Measurements from ENCODE around the gene SLC30A1.
"Not testable (repeated sequence)": the region's sequence is repeated elsewhere in the genome, so short reads cannot be mapped to it uniquely, and the experiment has no call there.

The SLC30A1 gene

DNA sequence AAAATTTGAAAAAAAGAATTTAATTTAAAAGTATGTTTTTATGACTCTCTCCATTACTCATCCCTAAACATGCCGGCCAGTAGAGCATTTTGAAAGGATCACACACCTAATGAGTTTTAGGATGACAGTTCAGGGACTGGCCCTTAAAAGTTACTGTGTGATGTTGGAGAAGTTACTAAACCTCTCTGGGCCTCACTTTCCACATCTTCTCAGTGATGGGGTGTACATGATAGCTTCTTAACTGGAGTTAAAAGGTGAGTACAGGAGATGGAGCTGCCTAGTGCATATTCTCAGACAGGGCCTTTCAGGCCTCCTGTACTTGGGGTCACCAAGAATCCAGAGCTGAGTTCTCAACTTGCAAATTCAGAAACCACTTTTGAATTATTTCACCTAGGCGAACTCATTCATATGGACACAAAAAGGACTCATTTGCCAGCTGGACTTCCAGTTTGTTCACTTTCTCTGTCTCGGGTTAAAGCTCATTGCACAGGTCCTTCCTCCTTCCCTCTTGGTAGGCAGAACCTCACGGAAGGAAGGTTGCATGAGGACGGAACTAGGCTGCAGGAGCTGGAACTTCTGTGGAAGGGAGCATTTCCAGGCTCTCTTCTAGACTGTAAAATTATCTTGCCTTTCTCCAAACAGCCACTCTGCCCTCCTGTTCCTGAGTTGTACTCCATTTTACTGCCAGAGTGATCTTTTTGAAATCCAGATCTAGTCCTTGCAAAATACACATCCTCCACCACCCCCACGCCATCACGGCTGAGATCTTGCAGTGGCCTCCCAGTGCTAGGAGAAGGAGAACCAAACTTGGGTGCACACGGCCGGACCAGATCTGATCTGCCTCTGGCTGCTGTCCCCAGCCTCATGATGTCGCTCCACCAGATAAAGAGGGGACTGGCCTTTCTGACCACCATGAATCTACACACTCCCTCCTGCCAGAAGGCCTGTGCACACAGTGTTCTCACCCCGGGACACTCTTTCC lies 4.3 kb upstream of the SLC30A1 start:
- no peak for DNase-seq (ENCODE audit: low read depth in 4 of 4, low spot score in 1 of 4)

DNA sequence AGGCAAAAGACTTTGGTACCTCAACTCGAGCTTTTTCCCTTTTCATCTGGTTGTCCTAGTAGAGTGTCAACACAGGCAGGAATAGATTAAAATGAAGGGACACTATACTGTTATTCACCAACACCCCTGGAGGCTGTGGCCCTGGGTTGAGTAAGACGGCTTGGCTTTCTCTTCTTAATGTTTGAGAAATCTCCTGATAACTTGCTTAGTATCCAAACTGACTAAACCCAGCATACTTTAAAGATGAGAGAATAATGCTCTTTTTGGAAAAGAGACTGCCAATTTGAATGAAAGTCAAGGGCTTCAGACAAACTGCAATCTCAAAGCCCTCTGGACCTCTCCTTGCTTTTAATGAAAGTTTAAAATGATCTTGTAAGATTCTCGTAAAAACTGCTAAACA lies 2.6 kb upstream of the SLC30A1 start:
- DNase-seq (ENCODE audit: low read depth in 4 of 4, low spot score in 1 of 4), result no peak

DNA sequence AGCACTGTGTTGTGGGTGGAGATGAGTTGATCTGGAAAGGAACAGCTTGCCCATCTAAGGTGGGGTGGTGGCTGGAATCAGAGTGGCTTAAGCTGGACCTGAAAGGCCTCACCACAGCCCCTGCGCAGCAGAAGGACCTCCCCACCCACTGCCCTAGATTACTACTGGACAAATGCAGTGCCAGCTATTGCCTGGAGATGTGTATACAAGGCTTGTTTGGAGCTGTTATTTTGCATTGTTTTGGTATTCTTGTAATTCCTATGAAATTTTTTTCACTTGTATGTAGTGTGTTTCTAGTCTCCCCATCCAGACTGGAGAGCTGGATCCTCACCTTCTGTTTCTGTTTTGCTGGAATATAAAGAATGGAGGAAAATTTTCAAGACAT lies 1.3 kb upstream of the SLC30A1 start:
- DNase-seq (ENCODE audit: low read depth in 4 of 4, low spot score in 1 of 4), result no peak

DNA sequence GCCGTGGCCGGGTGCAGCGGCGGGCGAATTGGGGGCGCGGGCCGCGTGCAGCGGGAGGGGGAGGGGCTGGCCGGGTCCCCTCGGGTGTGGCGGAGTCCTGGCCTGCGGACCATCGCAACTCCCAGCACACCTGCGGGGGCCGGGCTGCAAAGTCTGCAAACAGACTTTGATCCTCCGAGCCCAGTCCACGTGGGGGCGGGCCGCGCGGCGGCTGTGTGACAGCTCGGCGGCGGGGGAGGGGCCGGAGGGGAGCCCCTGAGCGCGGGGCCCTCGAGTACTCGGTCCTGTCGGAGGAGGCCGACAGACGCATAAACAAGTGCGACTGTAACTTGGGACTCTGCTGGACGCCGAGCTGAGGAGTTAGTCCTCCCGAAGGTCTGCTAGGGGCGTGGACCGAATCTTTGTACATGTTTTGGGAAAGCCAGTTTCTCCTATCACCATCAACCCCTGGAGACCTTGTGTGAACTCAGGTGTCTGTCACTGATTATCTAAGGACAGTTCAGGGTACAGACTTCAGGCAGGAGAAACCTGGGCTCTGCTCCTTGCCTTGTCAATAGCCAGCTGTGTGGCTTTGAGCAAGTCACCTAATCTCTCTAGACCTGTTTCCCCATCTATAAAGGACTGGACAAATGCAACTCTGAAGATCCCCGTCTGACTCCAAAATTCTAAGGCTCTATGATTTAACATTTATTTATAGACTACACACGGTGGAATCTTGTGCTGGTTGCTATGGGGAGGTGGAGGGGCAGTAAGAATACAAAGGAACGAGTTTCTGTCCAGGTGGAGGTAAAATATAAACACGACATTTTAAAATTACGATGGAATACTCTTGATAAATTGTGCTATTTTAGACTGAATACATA lies 710 bp upstream of the SLC30A1 start:
- DNase-seq (ENCODE audit: low read depth in 4 of 4, low spot score in 1 of 4), result no peak

DNA sequence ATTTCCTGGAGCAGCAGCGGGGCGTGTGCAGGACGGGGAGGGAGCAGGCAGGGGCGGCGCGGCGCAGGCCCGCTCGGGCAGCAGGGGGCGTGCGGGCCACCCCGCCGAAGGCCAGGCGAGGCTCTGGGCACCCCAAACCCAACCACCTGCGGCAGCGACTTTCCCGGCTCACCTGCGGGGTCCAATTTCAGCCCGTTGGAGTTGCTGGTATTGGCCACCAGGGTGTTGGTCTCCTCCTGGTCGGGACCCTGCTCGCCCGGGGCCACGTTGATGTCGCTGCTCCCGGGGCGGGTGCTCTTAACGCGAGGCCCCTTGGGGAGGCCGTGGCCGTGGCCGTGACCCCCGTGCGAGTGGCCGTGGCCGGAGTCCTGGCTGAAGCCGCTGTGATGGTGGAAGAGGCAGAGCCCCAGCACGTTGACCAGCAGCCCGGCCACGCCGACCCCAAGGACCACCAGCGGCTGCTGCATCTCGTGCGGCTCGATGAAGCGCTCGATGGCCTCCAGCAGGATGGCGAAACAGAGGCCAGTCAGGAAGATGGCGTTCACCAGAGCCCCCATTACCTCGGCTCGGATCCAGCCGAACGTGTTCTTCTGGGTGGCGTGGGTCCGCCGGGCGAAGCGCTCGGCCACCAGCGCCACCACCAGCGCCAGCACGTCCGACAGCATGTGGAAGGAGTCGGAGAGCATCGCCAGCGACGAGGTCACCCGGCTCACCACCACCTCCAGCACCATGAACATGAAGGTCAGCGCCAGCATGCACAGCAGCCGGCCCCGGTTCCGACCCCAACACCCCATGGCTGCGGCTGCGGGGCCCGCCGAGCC lies 932 bp downstream of the SLC30A1 start:
- DNase-seq (ENCODE audit: low read depth in 4 of 4, low spot score in 1 of 4), result peak; percentile 34 to 68 (median 46)

DNA sequence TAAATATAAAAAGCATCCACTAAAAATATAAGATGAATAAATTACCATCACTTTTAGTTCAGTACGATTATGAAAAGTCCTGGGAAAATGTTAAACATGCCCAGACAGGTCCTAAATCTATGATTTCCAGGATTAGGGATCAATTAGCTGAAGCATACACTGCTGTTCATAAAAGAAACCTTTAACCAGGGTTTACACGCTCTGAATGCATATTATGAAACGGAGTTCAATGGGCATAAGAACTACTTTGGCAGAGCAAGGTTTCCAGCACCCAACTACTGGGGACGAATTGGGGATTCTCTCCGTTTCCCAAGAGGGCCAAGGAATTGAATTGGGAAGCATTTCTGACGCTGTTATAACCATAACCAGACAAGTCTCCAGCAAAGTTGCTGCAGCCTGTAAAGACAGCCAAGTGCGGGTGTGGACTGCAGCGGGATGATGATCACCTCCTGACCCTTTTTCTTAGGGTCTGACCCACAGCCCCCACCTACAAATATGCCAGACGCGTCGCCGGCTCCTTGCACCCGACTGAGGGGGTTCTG lies 1.6 kb downstream of the SLC30A1 start:
- DNase-seq (ENCODE audit: low read depth in 4 of 4, low spot score in 1 of 4), result no peak

DNA sequence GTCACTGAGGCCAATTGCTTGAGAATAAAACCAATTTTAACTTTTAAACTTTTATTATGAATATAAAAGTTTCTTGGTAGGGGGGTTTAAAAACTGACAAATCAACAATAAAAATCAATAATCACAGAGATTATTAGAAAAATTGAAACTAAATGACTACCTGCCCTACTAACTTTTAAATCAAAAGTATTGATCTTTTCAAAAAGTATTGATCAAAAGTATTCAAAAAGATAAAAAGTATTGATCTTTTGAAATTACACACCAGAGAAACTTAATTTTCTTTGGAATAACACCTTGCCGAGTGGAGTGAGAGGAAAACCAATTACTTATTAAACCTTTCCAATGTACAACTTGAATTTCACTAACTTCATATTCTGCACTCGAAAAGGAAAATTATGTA lies 2.2 kb downstream of the SLC30A1 start:
- no peak for DNase-seq (ENCODE audit: low read depth in 4 of 4, low spot score in 1 of 4)

DNA sequence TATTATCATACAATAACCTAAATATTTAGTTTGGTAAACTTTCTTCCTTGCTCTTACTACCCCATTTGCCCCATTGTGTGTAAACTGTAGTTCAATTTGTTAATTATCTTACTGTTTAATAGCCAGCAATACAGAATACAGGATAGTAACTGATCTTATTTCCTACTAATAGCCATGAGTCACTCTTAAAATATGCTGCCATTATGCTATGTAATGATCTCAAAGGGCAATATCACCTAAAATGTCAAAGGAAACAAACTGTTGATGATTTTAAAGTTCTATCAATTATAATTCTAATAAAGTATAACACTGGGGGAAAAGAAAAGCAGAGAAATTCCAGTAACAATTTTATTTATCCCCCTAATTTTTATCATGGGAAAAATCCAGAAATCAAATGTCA lies 4.3 kb downstream of the SLC30A1 start:
- no peak for DNase-seq (ENCODE audit: low read depth in 4 of 4, low spot score in 1 of 4)

DNA sequence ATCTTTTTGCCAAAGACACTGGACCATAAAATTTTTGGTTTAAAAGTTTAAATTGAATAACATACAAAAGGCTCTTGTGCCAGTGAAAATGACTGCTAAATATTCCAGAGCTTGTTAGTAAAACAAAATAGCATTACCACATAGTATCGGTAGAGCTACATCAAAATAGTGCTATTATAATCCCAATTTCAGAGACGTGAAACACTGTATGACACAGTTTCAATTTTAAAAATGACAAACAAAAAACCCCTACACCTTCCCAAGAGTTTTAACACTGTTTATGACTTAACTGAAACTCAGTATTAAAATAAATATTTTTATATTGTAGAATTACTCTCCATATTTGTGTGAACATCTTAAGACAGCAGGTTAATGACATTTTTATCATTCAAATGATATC lies 7.0 kb downstream of the SLC30A1 start:
- no peak for DNase-seq (ENCODE audit: low read depth in 4 of 4, low spot score in 1 of 4)

DNA sequence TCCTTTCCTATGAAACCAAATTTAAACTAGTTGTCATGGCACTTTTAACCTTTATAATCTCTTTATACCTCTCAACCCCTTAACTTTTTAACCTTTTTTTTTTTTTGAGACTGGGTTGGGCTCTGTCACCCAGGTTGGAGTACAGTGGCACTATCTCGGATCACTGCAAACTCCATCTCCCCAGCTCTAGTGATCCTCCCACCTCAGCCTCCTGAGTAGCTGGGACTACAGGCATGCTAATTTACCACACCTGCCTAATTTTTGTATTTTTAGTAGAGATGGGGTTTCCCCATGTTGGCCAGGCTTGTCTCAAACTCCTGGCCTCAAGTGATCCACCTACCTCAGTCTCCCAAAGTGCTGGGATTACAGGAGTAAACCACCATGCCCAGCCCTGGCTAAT lies 8.6 kb downstream of the SLC30A1 start:
- not testable (repeated sequence) for DNase-seq (ENCODE audit: low read depth in 4 of 4, low spot score in 1 of 4)

DNA sequence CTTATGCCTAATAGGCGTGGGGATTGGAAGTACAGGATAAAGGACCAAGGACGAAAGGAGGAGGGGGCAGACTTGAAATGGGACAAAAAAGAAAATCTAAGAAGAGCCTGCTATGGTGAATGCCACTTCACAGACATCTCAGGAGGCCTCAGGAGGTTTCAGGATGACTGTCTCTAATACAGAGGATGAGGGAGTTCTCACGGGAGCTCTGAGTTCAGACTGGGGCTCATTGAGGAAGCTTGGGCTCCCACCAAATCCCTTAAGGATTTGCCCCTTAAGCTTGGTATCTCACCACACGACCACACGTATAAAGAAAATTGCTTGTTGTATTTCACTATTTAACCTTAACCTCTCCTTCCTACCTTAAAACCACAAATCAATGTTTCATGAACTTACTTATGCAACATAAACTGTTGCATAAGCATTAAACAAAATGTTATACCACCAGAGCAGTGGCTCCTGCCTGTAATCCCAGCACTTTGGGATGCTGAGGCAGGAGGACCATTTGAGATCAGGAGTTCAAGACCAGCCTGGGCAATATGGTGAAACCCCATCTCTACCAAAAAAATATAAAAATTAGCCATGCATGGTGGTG lies 12.4 kb downstream of the SLC30A1 start:
- no peak for DNase-seq (ENCODE audit: low read depth in 4 of 4, low spot score in 1 of 4)

DNA sequence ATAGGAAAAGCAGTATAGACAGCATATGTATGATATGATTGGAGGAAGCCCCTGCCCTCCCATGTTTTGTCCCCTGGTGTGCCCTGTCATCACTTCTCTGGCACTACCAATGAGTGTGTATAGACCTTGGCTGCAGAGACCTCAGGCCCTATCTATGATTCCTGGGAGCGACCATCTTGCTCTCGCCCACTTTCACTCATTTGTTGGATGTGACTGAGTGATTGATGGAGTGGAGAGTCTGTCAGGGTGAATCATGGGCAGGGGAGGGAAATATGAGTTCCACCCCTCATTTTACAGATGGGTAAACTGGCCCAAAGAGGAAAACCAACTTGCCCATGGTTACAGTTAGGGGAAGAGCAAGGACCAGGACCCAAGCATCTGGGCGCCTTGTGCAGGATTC lies 14.9 kb downstream of the SLC30A1 start:
- no peak for DNase-seq (ENCODE audit: low read depth in 4 of 4, low spot score in 1 of 4)

DNA sequence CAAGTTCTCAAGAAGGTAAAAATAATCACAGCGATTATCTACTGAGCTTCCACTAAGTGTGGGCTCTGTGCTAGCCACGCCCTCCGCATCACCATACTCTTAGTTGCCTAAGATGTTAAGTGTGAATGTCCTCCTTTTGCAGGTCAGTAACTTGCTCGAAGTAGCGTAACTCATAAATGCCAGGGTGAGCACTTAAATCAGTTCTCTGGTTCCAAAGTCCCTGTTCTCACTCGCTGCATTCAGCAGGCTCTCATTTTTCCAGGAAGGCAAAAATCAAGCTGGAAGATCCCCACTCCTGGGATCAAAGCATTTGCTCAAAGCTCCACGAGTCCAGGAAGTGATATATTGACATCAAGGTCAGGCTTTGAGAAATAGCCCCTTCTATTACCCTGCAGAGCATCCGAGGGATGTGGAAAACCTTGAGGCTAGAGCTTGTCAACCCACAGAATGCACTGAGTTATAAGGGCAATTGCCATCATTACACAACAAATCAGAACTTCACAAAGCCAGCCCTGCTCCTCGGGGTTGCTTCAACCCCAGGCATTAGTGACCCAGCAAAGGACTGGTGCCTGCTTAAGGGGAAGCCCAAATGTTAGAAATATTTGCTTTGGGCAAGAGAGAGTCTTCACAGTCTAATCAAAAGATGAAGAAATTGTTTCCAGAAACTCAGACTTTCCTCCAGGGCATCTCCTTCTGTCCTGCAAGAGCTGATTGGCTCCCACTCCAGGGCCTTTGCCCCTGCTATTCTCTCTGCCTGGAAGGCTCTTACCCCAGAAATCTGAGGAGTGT lies 19.5 kb downstream of the SLC30A1 start:
- no peak for DNase-seq (ENCODE audit: low read depth in 4 of 4, low spot score in 1 of 4)

DNA sequence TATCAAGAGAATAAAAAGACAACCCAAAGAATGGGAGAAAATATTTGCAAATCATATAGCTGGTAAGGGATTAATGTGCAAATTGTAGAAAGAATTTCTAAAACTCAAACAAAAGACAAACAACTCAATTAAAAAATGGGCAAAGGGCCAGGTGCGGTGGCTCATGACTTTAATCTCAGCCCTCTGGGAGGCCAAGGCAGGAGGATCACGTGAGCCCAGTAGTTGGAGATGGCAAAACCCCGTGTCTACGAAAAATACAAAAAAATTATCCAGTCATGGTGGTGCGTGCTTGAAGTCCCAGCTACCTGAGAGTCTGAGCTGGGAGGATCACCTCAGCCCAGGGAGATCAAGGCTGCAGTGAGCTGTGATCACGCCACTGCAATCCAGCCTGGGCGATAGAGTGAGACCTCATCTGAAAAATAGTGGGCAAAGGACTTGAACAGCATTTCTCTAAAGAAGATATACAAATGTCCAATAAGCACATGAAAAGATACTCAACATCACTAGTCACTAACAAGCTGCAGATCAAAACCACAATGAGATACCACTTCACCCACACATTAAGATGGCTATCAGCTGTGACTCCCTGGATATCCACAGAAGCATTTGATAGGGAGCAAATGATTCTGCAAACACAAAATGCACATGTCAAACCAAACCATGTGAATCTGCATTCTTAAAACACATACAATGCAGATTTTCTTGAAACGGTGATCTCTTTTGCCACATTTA lies 20.9 kb downstream of the SLC30A1 start:
- no peak for DNase-seq (ENCODE audit: low read depth in 4 of 4, low spot score in 1 of 4)

DNA sequence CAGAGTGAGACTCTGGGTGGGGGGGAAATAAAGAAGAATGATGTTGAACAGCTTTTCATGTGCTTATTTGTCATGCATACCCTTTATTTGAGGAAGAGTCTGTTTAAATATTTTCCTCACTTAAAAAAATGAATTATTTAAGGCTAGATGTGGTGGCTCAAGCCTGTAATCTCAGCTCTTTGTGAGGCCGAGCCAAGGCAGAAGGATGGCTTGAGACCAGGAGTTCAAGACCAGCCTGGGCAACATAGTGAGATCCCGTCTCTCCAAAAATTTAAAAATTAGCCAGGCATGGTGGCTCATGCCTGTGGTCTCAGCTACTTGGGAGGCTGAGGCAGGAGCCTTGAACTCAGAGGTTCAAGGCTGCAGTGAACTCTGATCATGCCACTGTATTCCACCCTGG lies 25.4 kb downstream of the SLC30A1 start:
- DNase-seq (ENCODE audit: low read depth in 4 of 4, low spot score in 1 of 4), result no peak

DNA sequence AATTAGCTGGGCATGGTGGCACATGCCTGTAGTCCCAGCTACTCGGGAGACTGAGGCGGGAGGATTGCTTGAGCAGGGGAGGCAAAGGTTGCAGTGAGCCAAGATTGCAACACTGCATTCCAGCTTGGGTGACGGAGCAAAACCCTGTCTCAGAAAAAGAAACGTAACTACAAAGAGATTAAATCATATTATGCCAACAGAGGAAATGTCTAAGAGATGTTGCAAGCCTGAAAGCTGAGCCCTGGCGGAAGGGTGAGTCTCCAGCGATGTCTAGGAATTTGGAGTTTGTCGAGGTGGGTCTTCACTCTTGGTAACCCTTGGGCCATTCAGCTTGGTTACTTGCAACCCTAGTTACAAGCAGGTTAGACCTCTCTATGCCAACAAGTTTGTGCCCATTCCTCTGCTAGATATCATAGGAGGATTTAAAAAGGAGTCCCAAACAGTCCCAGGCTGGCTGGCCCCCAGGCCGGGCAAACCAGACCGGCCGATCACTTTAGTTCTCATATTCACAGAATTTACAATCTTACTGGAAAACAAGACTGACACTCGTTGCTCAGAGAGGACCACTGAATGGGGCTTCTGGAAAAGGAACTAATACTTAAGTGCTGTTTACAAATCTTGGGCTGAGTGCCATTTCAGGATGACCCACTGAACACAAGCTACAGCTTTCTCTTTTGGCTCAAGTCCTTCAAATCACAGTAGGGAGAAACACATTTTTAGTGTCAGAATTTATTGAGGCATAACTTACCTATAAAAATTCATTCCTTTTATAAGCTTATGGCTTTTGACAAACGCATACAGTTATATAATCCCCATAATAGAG lies 27.1 kb downstream of the SLC30A1 start:
- DNase-seq (ENCODE audit: low read depth in 4 of 4, low spot score in 1 of 4), result no peak

DNA sequence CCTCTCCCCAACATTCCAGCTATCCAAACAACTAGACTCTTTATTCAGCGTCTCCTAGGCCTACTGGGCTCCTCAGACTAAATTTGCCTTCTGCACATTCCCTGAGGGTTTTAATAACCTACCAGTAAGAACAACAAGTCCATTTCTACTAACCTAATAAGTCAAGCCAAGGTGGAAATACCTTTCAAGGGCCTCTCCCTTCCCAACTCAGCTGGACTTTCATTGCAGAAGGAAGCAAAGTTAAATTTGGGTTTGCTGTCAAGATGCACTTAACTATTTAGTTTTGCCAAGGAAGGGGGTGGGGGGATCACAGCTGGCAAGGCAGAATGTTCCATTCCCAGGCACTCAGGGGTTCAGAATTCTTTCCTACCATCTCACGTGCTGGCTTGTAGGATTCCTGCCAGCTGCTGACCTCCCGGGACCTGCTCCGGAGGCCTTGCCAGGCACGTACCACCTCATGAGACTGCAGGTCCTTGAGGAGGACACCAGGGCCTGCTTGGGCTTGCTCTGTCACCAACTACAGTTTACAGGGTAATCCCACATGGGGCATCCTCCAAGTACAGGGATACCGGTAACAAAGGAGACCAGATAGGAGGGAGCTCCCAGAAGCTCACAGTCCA lies 29.8 kb downstream of the SLC30A1 start:
- DNase-seq (ENCODE audit: low read depth in 4 of 4, low spot score in 1 of 4), result no peak
